ENCODE results near the gene TMEM245. TPM values are rescaled to one million over a fixed set of nuclear protein-coding genes. Genes with fewer than 3 reads are reported as not detected.

TMEM245 gene
- total RNA-seq, 2 experiments from 2014 or later = 22.6 to 24.4 TPM

GRCh38 chr9:109035684-109036423, 83.9 kb downstream of the TMEM245 start:
- ChIA-PET CTCF (interaction anchor here (0.6 kb wide), 1 partner anchor 85 kb away, joined by 3 read pairs; no protein-coding TSS in a partner anchor), POLR2A (no interaction called here)
- no peaks in the 10 kb centered on the region for H3K27me3 Mint-ChIP-seq
- Histone ChIP-seq H3K4me1 (ENCODE audit: insufficient read depth, low read length) (no peaks in the 10 kb centered on the region), H3K4me3 (ENCODE audit: low read length) (no peak overlapping the region), H3K9me3 (ENCODE audit: control insufficient read depth in 1 of 2, insufficient read depth in 1 of 2, low read length in 2 of 2) (no peaks in the 10 kb centered on the region), H3K27me3 (ENCODE audit: control insufficient read depth in 1 of 2, insufficient read depth in 2 of 2, low read length in 2 of 2) (no peaks in the 10 kb centered on the region), H3K36me3 (ENCODE audit: insufficient read depth, low read length) (peaks cover 68% of the 10 kb centered on the region), H3K27ac (ENCODE audit: low read depth in 1 of 2, low read length in 2 of 2) (no peak overlapping the region)
- no peak overlapping the region for H3K27ac Mint-ChIP-seq
- ATAC-seq (ENCODE audit: poor library complexity) (no peak), DNase-seq (no peak)
- H3K4me3 Mint-ChIP-seq = no peak overlapping the region
- no peak for TF ChIP-seq CTCF (IDR thresholded peaks at IDR 0.05)
- intact Hi-C loops (cut with DNase I, micrococcal nuclease) = no loop called here
- H3K9me3 Mint-ChIP-seq = no peaks in the 10 kb centered on the region
- no peaks in the 10 kb centered on the region for H3K4me1 Mint-ChIP-seq (ENCODE audit: low read depth)
- peaks cover 86% of the 10 kb centered on the region for H3K36me3 Mint-ChIP-seq (ENCODE audit: low read depth)

- no peaks in the 10 kb centered on the region for H3K27me3 Mint-ChIP-seq
- Histone ChIP-seq H3K36me3 (ENCODE audit: insufficient read depth, low read length) (peaks cover 53% of the 10 kb centered on the region), H3K27me3 (ENCODE audit: control insufficient read depth in 1 of 2, insufficient read depth in 2 of 2, low read length in 2 of 2) (no peaks in the 10 kb centered on the region), H3K27ac (ENCODE audit: low read depth in 1 of 2, low read length in 2 of 2) (no peak overlapping the region), H3K9me3 (ENCODE audit: control insufficient read depth in 1 of 2, insufficient read depth in 1 of 2, low read length in 2 of 2) (no peaks in the 10 kb centered on the region), H3K4me1 (ENCODE audit: insufficient read depth, low read length) (no peaks in the 10 kb centered on the region), H3K4me3 (ENCODE audit: low read length) (no peak overlapping the region)
- intact Hi-C loops (cut with DNase I, micrococcal nuclease) = no loop called here
- POLR2A ChIA-PET = no interaction called here
- no peak for ATAC-seq (ENCODE audit: poor library complexity)
- no peak overlapping the region for H3K4me3 Mint-ChIP-seq
- H3K4me1 Mint-ChIP-seq (ENCODE audit: low read depth) = no peaks in the 10 kb centered on the region
- H3K27ac Mint-ChIP-seq = no peak overlapping the region
- H3K9me3 Mint-ChIP-seq = no peaks in the 10 kb centered on the region
- CTCF ChIA-PET = interaction anchor here (1.0 kb wide), 1 partner anchor 44 kb away, joined by 3 read pairs; no protein-coding TSS in a partner anchor
- TF ChIP-seq CTCF (IDR thresholded peaks at IDR 0.05) = no peak
- peaks cover 85% of the 10 kb centered on the region for H3K36me3 Mint-ChIP-seq (ENCODE audit: low read depth)
- no peak for DNase-seq
Measured at GRCh38 chr9:109033941-109034700, 85.6 kb downstream of the TMEM245 start.

GRCh38 chr9:109031241-109031640, 88.5 kb downstream of the TMEM245 start:
- ATAC-seq (ENCODE audit: poor library complexity) = no peak
- intact Hi-C loops (cut with DNase I, micrococcal nuclease) = no loop called here
- Histone ChIP-seq H3K9me3 (ENCODE audit: control insufficient read depth in 1 of 2, insufficient read depth in 1 of 2, low read length in 2 of 2) (no peaks in the 10 kb centered on the region), H3K4me3 (ENCODE audit: low read length) (no peak overlapping the region), H3K4me1 (ENCODE audit: insufficient read depth, low read length) (no peaks in the 10 kb centered on the region), H3K27ac (ENCODE audit: low read depth in 1 of 2, low read length in 2 of 2) (no peak overlapping the region), H3K27me3 (ENCODE audit: control insufficient read depth in 1 of 2, insufficient read depth in 2 of 2, low read length in 2 of 2) (no peaks in the 10 kb centered on the region), H3K36me3 (ENCODE audit: insufficient read depth, low read length) (peaks cover 53% of the 10 kb centered on the region)
- no peaks in the 10 kb centered on the region for H3K9me3 Mint-ChIP-seq
- TF ChIP-seq CTCF (IDR thresholded peaks at IDR 0.05) = no peak
- no peak overlapping the region for H3K4me3 Mint-ChIP-seq
- H3K36me3 Mint-ChIP-seq (ENCODE audit: low read depth) = peaks cover 76% of the 10 kb centered on the region
- CTCF ChIA-PET = no interaction called here
- POLR2A ChIA-PET = no interaction called here
- no peak for DNase-seq
- H3K27me3 Mint-ChIP-seq = no peaks in the 10 kb centered on the region
- peaks cover 2% of the 10 kb centered on the region for H3K4me1 Mint-ChIP-seq (ENCODE audit: low read depth)
- H3K27ac Mint-ChIP-seq = no peak overlapping the region
